ENCODE measurements around the gene SPTBN5.

The SPTBN5 gene

GRCh38 chr15:41903782-41904181, 9.9 kb upstream of the SPTBN5 start:
- no peak for DNase-seq (ENCODE audit: low spot score)

DNA sequence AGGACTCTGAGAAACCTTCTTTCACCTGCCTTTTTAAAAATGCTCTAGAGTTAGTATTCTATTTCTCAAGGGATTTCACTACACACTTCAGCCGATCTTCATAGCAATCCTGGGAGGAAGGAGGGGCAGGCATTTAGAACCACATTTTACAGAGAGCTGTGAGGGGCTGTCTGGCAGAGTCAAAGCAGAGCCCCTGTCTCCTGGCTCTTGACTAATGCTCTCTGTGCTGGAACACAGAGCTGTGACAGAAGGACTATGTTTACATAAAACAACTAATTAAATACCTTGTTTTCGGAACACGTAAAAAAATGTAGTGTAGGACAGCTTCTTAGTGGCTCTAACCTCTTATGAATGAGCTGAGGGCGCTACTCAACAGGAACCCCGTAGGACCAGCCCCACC, 7.6 kb upstream of the SPTBN5 start:
- DNase-seq (ENCODE audit: low spot score) = no peak

DNA sequence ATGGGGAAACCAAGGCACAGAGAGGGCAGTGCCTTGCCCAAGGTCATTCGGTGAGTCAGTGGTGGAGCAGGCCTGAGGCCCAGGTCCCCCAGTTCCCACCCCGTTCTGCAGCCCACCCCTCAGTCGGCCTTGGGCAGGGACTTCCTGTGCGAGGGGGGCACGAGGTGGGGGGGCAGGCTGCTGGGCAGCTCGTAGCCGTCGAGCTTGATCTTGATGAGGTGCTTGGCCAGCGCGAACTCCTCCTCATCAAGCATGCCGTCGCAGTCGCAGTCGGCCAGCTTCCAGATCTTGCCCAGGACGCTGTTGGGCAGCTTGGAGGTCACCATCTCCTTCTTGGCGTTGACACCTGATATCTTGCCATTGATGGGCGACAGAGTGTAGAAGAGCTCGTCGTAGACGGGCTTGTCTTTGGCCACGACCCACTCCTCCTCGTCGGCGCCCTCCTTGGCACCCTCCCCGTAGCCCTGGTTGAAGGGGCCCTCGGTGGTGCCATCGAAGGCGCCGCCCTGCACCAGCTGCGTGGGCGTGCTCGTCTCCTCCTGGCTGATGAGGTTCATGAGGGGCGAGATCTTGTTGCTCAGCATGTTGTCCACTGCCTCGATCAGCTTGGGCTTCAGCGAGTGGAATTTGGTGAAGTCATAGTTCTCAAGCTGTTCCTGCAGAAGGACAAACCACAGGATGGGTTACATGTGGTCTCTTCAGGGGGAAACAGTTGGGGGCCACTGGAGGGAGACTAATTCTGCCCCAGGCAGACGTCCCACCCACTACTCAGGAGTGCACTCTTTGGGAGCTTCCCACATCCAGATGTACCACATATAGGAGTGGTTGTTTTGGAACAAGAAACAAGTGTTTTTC, 6.9 kb upstream of the SPTBN5 start:
- no peak for DNase-seq (ENCODE audit: low spot score)

DNA sequence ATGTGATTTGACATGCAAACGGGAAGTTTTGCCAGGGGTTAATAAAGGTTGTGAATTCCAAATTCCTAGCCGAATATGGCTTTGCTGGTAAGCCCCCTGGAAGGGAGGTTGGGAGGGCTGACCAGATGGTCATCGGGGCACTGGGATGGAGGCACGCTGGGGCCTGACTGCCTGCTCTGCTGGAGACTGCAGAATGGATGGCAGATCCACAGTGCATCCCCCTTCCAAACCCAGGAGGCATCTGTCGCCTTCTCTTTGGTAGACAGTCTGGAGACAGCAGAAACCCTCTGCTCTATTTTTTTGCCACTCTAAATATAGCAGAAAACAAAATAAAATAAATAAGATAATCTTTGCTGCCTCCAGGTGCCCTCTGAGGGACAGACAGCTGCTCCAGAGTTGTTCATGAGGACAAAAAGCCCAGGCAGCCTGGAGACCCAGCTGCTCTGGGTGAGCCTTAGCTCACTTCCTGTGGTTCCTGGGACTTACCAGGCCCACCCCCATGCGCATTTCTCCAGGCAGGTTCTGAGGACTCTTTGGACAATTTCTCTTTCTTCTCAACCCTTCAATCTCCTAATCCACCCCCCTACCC, 6.1 kb upstream of the SPTBN5 start:
- no peak for DNase-seq (ENCODE audit: low spot score)

- DNase-seq (ENCODE audit: low spot score) = no peak
Measured at GRCh38 chr15:41897363-41897799, 3.5 kb upstream of the SPTBN5 start.

DNA sequence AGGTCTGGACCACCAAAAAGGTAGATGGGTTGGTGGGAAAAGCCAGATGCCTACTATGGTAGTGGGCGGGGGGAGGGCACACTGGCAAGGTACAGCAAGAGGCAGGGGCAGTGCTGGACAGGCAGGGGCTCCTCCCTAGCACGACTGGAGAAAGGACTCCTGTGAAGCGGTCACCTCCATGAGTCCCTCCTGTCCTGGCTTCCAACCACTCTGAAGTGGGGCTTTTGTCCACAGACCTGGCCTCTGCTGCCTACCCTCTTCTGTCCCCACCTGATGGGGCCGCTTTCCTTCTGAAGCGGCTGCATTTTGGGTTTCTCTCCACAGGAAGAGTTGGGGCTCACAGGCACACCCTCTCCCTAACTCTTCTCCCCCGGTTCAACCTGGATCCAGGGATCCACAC, 2.7 kb upstream of the SPTBN5 start:
- DNase-seq (ENCODE audit: low spot score) = no peak

DNA sequence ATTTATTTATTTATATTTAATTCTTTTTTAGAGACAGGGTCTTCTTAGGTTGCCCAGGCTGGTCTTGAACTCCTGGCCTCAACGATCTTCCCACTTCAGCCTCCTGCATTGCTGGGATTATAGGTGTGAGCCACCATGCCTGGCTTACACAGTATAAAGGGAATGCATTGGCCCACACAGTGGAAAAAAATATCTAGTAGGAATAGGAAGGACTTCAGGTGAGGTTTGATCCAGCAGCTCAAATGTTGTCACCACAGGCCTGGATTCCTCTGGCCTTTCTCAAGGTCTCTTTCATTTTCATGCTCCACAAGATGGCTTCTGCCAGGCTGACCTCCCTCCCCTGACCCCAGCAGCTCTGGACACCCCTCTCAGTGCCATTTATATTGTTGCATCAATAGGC, 2.1 kb upstream of the SPTBN5 start:
- DNase-seq (ENCODE audit: low spot score) = no peak

GRCh38 chr15:41895491-41895890, 1.6 kb upstream of the SPTBN5 start:
- no peak for DNase-seq (ENCODE audit: low spot score)

DNA sequence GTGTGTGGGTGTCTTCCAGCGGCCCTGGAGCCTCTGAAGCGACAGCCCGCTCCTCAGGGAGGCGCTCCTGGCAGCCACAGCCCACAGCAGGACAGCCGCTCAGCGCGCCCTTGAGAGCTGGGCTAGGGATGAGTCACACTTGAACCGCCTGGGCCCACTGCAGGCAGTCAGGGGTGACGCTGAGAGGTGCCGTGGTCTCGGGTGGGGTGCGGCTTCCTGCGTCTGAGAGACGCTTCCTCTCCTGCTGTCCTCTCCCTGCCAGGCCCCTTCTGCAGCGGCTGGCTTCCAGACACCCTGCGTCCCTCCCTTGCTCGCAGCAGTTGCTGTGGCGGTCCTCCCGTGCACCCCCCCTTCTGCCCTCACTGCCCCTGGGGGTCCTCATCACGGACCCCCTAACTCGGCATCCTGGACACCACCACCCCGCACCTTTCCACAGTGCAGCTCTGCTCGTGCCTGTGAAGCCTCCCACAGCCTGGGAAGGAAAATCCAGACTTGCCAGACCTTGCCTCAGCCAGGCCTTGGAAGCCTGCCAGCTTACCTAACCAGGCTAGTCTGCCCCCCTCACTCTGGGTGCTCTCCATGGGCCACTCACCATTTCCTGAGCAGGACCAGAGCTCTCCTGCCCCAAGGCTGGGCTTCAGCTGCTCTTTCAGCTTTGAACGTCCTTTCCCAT, 1.1 kb upstream of the SPTBN5 start:
- peak; percentile 36 for DNase-seq (ENCODE audit: low spot score)

DNA sequence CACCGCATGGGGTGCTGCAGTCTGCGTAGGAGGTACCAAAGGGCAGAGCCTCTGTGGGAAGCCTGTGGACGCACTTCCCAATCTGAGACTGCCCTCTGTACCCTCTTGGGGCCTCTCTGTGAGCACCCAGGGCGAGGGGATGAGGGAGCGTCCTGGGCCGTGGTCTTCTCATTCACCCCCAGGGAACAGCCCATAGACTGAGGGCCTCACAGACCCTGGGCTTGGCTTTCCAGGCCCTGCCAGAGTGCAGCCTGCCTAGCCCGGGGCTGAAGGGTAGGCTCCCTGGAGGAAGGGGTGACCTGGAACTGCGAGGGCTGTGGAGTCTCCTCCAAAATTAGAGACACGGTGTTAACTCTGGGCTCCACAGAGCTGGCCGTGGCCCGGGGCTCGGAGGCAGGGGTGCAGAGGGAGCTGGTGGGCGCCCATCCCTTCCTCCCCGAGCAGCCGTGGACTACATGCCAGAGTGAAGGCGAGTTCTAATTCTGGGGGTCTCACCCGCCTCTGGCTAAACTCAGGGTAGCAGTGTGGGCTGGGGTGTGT, 468 bp upstream of the SPTBN5 start:
- no peak for DNase-seq (ENCODE audit: low spot score)

- no peak for DNase-seq (ENCODE audit: low spot score)
Measured at GRCh38 chr15:41892621-41893421, 1.0 kb downstream of the SPTBN5 start.

- no peak for DNase-seq (ENCODE audit: low spot score)
Measured at GRCh38 chr15:41891946-41892345, 1.9 kb downstream of the SPTBN5 start.

GRCh38 chr15:41891226-41891625, 2.6 kb downstream of the SPTBN5 start:
- no peak for DNase-seq (ENCODE audit: low spot score)

DNA sequence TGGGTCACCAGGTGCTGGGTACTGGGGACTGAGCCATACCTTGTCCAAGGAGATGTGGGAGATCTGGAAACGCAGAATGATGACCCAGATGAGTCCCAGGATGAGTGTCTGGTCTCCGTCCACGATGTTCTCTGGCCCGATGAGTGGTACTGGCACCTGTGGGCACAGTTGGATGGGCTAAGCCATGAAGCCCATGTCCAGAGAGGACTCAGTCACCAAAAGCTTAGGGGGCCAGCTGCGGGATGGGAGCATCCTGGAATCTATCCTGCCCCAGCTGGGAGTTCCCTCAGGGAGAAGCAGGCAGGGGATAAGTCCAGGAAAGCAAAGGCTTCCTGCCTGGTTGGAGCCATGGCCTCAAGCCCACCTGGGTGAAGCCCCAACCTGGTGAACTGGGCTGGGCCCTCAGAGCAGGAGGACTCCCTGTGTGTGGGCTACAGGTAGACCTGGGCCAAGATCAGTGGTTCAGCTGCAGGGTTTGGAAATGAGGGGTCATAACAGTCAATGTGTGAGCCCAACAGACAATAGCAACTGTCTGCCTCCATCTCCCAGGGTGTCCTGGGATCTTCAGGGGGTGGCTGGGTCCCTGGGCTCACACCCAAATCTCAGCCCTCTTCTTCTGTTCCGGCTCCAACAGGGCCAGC, 3.7 kb downstream of the SPTBN5 start:
- no peak for DNase-seq (ENCODE audit: low spot score)

DNA sequence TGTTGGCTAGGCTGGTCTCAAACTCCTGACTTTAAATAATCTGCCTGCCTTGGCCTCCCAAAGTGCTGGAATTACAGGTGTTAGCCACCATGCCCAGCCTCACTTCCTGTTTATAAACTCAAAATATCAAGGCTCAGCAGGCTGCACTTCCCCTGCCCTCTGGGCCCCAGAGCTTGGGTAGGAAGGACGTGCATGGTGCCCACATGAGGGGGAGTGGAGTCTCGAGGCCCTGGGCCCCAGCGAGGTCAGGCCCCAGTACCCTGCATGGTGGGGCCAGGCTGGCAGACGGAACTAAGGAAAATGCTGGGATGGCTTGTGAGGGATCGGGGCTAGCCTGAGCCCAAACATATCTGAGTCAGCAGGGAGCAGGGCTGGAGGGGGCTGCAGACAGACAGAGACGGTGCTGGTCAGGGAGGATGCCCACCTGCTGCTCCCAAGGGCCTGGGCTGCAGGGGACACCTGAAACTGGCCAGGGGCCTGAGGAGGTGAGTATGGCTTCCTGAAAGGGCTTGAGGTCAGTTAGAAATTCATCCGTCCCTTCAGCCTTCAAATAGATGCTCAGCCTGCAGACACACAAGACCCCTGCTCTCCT, 5.1 kb downstream of the SPTBN5 start:
- DNase-seq (ENCODE audit: low spot score) = no peak

DNA sequence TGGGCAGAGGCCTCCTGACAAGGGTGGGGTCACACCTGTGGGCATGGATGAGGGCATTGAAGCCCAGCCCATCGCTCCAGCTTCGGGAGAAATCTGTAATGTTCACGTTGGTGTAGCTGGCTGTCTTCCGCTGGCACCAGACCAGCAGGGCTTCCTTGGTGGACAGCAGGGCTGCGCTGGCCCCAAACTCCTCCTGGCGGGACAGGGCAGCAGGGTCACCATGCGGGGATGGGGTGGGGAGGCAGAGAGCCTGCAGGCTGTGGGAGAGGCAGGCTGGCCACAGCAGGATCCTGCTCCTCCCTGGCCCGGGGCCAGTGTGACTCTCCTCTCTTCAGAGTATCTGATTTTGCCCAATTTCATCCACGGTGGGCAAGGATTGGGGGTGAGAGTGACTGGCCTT, 6.0 kb downstream of the SPTBN5 start:
- no peak for DNase-seq (ENCODE audit: low spot score)

- DNase-seq (ENCODE audit: low spot score) = no peak
Measured at GRCh38 chr15:41887161-41887560, 6.7 kb downstream of the SPTBN5 start.

- DNase-seq (ENCODE audit: low spot score) = no peak
Measured at GRCh38 chr15:41886741-41887140, 7.1 kb downstream of the SPTBN5 start.

DNA sequence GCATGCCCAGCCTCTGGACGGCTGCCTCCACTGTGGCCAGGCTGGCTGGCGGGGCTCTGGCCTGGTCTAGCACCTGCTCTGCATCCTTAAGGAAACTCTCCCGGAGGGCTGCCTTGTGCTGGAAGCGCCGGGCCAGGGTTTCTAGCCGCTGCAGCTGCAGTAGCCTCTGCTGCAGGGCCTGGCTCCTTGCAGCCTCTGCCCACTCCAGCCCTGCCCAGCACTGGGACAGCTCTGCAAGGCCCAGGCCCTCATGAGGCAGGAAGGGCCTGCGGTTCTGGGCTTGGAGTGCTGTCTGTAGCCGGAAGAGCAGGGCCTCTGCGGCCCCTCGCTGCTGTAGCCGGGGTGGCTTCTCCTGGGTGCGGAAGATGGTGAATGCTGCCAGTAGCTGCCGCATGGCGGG, 8.0 kb downstream of the SPTBN5 start:
- no peak for DNase-seq (ENCODE audit: low spot score)

- DNase-seq (ENCODE audit: low spot score) = no peak
Measured at GRCh38 chr15:41885321-41885720, 8.5 kb downstream of the SPTBN5 start.

DNA sequence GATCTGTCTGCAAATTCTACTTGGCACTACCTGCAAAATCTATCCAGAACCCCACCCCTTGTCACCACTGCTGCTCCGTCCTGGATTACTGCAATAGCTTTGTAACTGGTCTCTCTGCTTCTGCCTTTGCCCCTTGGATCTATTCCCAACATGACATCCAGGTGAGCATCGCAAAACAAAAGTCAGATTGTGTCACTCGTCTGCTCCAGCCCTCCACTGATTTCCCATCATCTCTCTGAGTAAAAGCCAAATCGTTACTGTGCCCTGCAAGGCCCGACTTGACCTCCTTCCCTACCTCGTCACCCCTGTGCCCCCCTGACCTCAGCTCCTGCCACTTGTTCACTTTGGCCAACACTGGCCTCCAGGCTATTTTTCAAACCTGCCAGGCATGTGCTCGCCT, 9.4 kb downstream of the SPTBN5 start:
- DNase-seq (ENCODE audit: low spot score) = no peak
